ENCODE measurements around the gene CUTC. TPM values are rescaled to one million over a fixed set of nuclear protein-coding genes. Genes with fewer than 3 reads are reported as not detected.
A peak's percentile ranks its signal among the peaks of the same experiment; 100 is the strongest.

CUTC gene
- total RNA-seq, 1 donor, result 13.8 TPM

GRCh38 chr10:99693933-99694583, 38.0 kb upstream of the CUTC start:
- Histone ChIP-seq H3K79me2 (ENCODE audit: insufficient read depth, low read length) (peaks cover 19% of the 10 kb centered on the region), H3K4me2 (ENCODE audit: insufficient read depth, low read length) (peak overlapping the region; percentile 75), H4K20me1 (ENCODE audit: insufficient read depth, low read length) (no peaks in the 10 kb centered on the region), H2AFZ (ENCODE audit: low read length) (peak overlapping the region; percentile 55), H3K4me1 (ENCODE audit: insufficient read depth, low read length) (peaks cover 45% of the 10 kb centered on the region), H3K27me3 (ENCODE audit: insufficient read depth, low read length) (no peaks in the 10 kb centered on the region), H3K27ac (ENCODE audit: low read depth, low read length) (peak overlapping the region; percentile 92), H3K9me3 (ENCODE audit: low read depth, low read length) (no peaks in the 10 kb centered on the region), H3K4me3 (ENCODE audit: insufficient read depth, low read length) (peak overlapping the region; percentile 32), H3K36me3 (ENCODE audit: insufficient read depth, low read length) (peaks cover 74% of the 10 kb centered on the region)
- TF ChIP-seq, protein P1, sequence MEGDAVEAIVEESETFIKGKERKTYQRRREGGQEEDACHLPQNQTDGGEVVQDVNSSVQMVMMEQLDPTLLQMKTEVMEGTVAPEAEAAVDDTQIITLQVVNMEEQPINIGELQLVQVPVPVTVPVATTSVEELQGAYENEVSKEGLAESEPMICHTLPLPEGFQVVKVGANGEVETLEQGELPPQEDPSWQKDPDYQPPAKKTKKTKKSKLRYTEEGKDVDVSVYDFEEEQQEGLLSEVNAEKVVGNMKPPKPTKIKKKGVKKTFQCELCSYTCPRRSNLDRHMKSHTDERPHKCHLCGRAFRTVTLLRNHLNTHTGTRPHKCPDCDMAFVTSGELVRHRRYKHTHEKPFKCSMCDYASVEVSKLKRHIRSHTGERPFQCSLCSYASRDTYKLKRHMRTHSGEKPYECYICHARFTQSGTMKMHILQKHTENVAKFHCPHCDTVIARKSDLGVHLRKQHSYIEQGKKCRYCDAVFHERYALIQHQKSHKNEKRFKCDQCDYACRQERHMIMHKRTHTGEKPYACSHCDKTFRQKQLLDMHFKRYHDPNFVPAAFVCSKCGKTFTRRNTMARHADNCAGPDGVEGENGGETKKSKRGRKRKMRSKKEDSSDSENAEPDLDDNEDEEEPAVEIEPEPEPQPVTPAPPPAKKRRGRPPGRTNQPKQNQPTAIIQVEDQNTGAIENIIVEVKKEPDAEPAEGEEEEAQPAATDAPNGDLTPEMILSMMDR (IDR thresholded peaks at IDR 0.05; ENCODE audit: extremely low read depth, low read depth, low read length), result no peak
- DNase-seq (ENCODE audit: insufficient read length, low spot score, missing footprints), result peak; percentile 53

- Histone ChIP-seq H4K20me1 (ENCODE audit: insufficient read depth, low read length) (no peaks in the 10 kb centered on the region), H3K4me3 (ENCODE audit: insufficient read depth, low read length) (no peak overlapping the region), H3K36me3 (ENCODE audit: insufficient read depth, low read length) (peaks cover 81% of the 10 kb centered on the region), H3K27ac (ENCODE audit: low read depth, low read length) (peak overlapping the region; percentile 92), H3K27me3 (ENCODE audit: insufficient read depth, low read length) (no peaks in the 10 kb centered on the region), H3K9me3 (ENCODE audit: low read depth, low read length) (no peaks in the 10 kb centered on the region), H3K4me1 (ENCODE audit: insufficient read depth, low read length) (peaks cover 34% of the 10 kb centered on the region), H2AFZ (ENCODE audit: low read length) (no peak overlapping the region), H3K4me2 (ENCODE audit: insufficient read depth, low read length) (no peak overlapping the region), H3K79me2 (ENCODE audit: insufficient read depth, low read length) (peaks cover 15% of the 10 kb centered on the region)
- DNase-seq (ENCODE audit: insufficient read length, low spot score, missing footprints), result no peak
- TF ChIP-seq, protein P1 (IDR thresholded peaks at IDR 0.05; ENCODE audit: extremely low read depth, low read depth, low read length), result no peak
These were observed 36.3 kb upstream of the CUTC start for GRCh38 chr10:99695761-99696160.

DNA sequence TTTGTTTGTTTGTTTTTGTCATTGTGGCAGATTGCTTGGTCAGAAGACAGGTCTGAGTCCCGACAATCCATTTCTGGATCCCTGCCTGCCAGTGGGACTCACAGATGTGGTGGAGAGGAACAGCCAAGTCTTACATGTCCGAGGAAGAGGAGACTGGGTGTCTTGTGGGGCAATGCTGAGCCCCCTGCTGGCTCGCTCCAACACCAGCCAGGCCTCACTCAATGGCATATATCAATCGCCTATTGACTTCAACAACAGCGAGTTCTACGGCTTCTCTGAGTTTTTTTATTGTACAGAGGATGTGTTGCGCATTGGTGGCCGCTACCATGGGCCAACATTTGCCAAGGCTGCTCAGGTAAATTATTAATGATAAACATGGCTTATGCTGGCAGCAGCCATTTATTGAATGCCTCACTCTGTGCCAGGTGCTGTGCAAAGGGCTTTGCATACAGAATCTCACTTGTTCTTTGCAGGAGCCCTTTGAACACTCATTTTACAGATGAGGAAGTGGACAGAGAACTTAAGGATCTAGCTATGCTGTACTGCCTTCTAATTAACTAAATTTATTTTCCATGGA, 33.4 kb upstream of the CUTC start:
- H3K79me2 ChIP-seq (ENCODE audit: insufficient read depth, low read length), result peaks cover 15% of the 10 kb centered on the region
- TF ChIP-seq, protein P1 (IDR thresholded peaks at IDR 0.05; ENCODE audit: extremely low read depth, low read depth, low read length), result peak; percentile 35
- peaks cover 27% of the 10 kb centered on the region for H3K4me1 ChIP-seq (ENCODE audit: insufficient read depth, low read length)
- H4K20me1 ChIP-seq (ENCODE audit: insufficient read depth, low read length), result no peaks in the 10 kb centered on the region
- no peaks in the 10 kb centered on the region for H3K9me3 ChIP-seq (ENCODE audit: low read depth, low read length)
- DNase-seq (ENCODE audit: insufficient read length, low spot score, missing footprints), result no peak
- no peaks in the 10 kb centered on the region for H3K27me3 ChIP-seq (ENCODE audit: insufficient read depth, low read length)
- H2AFZ ChIP-seq (ENCODE audit: low read length), result no peak overlapping the region
- H3K4me2 ChIP-seq (ENCODE audit: insufficient read depth, low read length), result no peak overlapping the region
- H3K36me3 ChIP-seq (ENCODE audit: insufficient read depth, low read length), result peaks cover 82% of the 10 kb centered on the region
- no peak overlapping the region for H3K4me3 ChIP-seq (ENCODE audit: insufficient read depth, low read length)
- no peak overlapping the region for H3K27ac ChIP-seq (ENCODE audit: low read depth, low read length)

DNA sequence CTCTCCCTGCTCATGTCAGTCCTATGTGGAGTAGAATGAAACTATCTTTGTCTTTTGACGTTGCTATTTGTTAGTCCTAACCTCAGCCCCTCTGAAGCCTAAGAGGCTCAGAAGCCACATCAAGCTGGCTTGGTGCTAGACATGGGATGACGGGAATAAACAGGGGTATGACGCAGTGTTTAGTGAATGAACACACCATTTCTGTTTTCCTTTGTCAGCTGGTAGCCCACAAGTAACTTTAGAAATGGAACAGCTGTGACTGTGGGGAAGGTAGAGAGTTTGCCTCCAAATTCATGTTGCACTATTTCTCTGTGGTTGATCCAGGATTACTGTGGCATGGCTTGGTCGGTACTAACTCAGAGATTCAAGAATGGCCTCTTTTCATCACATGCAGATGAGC, 31.4 kb upstream of the CUTC start:
- no peak overlapping the region for H3K4me3 ChIP-seq (ENCODE audit: insufficient read depth, low read length)
- H3K27me3 ChIP-seq (ENCODE audit: insufficient read depth, low read length), result no peaks in the 10 kb centered on the region
- peaks cover 96% of the 10 kb centered on the region for H3K36me3 ChIP-seq (ENCODE audit: insufficient read depth, low read length)
- H4K20me1 ChIP-seq (ENCODE audit: insufficient read depth, low read length), result no peaks in the 10 kb centered on the region
- H3K9me3 ChIP-seq (ENCODE audit: low read depth, low read length), result no peaks in the 10 kb centered on the region
- peaks cover 16% of the 10 kb centered on the region for H3K79me2 ChIP-seq (ENCODE audit: insufficient read depth, low read length)
- H2AFZ ChIP-seq (ENCODE audit: low read length), result no peak overlapping the region
- TF ChIP-seq, protein P1 (IDR thresholded peaks at IDR 0.05; ENCODE audit: extremely low read depth, low read depth, low read length), result no peak
- peak overlapping the region; percentile 7 for H3K27ac ChIP-seq (ENCODE audit: low read depth, low read length)
- peaks cover 7% of the 10 kb centered on the region for H3K4me1 ChIP-seq (ENCODE audit: insufficient read depth, low read length)
- DNase-seq (ENCODE audit: insufficient read length, low spot score, missing footprints), result no peak
- no peak overlapping the region for H3K4me2 ChIP-seq (ENCODE audit: insufficient read depth, low read length)
